Activated T-cell treated with anti-CD3 and anti-CD28 coated beads, Interleukin-2, amount 50 U/mL, for 1 hour (primary cell): ENCODE measurements around the gene USP35.
"Not testable (repeated sequence)": the region's sequence is repeated elsewhere in the genome, so short reads cannot be mapped to it uniquely, and the experiment has no call there.

Experiments used
- DNase-seq: peaks from one replicate; pipeline ENCODE4 v3.0.0-alpha.2; 2020

The USP35 gene

GRCh38 chr11:78216571-78217287, 28.0 kb downstream of the USP35 start:
- no peak for DNase-seq

GRCh38 chr11:78217650-78218541, 29.2 kb downstream of the USP35 start:
- DNase-seq = no peak

GRCh38 chr11:78218707-78219492, 30.2 kb downstream of the USP35 start:
- DNase-seq = no peak

- DNase-seq = no peak
Measured at GRCh38 chr11:78219493-78220217, 30.9 kb downstream of the USP35 start.

GRCh38 chr11:78220218-78221157, 31.8 kb downstream of the USP35 start:
- DNase-seq = no peak

GRCh38 chr11:78221396-78222315, 32.9 kb downstream of the USP35 start:
- no peak for DNase-seq

- DNase-seq = not testable (repeated sequence)
Measured at GRCh38 chr11:78222726-78223125, 34.0 kb downstream of the USP35 start.

GRCh38 chr11:78223320-78223954, 34.7 kb downstream of the USP35 start:
- no peak for DNase-seq

- no peak for DNase-seq
Measured at GRCh38 chr11:78224506-78224905, 35.8 kb downstream of the USP35 start.

- no peak for DNase-seq
Measured at GRCh38 chr11:78224906-78225420, 36.2 kb downstream of the USP35 start.

GRCh38 chr11:78226684-78227680, 38.3 kb downstream of the USP35 start:
- DNase-seq = no peak

GRCh38 chr11:78227921-78228320, 39.2 kb downstream of the USP35 start:
- DNase-seq = no peak

- no peak for DNase-seq
Measured at GRCh38 chr11:78228467-78228866, 39.7 kb downstream of the USP35 start.

- DNase-seq = no peak
Measured at GRCh38 chr11:78229106-78229505, 40.4 kb downstream of the USP35 start.

GRCh38 chr11:78230161-78230877, 41.6 kb downstream of the USP35 start:
- DNase-seq = no peak

- no peak for DNase-seq
Measured at GRCh38 chr11:78231962-78232501, 43.3 kb downstream of the USP35 start.

- not testable (repeated sequence) for DNase-seq
Measured at GRCh38 chr11:78233046-78233445, 44.3 kb downstream of the USP35 start.
